ENCODE data around the gene CAST. TPM values are rescaled to one million over a fixed set of nuclear protein-coding genes. Genes with fewer than 3 reads are reported as not detected.

Gene CAST
- total and polyA plus RNA-seq, 8 donors, result 128 to 264 (median 156) TPM

DNA sequence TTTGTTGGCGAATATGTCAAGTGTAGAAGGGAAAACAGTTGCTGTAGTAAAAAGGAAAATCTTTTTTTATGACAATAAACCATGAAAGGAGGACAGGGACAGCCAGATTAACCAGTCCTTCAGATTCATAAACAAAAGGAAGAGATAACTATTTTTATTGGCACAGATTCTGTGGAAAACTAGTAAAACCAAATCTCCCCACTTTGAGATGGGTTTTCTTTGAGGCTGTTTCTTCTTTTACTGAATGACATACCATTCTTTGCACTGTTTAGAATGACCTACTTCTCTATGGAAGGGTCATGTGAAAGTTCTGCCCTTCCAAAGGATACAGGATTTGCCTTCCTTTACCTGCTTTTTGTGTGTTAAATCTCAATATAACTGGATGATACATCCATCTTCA lies 13.7 kb downstream of the CAST start:
- TF ChIP-seq, protein P1, sequence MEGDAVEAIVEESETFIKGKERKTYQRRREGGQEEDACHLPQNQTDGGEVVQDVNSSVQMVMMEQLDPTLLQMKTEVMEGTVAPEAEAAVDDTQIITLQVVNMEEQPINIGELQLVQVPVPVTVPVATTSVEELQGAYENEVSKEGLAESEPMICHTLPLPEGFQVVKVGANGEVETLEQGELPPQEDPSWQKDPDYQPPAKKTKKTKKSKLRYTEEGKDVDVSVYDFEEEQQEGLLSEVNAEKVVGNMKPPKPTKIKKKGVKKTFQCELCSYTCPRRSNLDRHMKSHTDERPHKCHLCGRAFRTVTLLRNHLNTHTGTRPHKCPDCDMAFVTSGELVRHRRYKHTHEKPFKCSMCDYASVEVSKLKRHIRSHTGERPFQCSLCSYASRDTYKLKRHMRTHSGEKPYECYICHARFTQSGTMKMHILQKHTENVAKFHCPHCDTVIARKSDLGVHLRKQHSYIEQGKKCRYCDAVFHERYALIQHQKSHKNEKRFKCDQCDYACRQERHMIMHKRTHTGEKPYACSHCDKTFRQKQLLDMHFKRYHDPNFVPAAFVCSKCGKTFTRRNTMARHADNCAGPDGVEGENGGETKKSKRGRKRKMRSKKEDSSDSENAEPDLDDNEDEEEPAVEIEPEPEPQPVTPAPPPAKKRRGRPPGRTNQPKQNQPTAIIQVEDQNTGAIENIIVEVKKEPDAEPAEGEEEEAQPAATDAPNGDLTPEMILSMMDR (IDR thresholded peaks at IDR 0.05), result no peak
- peaks cover 0 to 52% of the 10 kb centered on the region in 2 donors for H3K36me3 ChIP-seq
- H3K9me3 ChIP-seq, result no peaks in the 10 kb centered on the region
- no peak overlapping the region for H3K4me3 ChIP-seq
- H3K27ac ChIP-seq, result no peak overlapping the region
- H3K4me1 ChIP-seq, result peaks cover 0 to 12% of the 10 kb centered on the region in 2 donors
- H3K27me3 ChIP-seq, result no peaks in the 10 kb centered on the region
- intact Hi-C loops (cut with DNase I), result no loop called here
- no peak for DNase-seq
- ATAC-seq, result no peak

- H3K27ac ChIP-seq, result no peak overlapping the region
- H3K27me3 ChIP-seq, result no peaks in the 10 kb centered on the region
- TF ChIP-seq, protein P1 (IDR thresholded peaks at IDR 0.05), result no peak
- no peak overlapping the region for H3K4me3 ChIP-seq
- no peak for DNase-seq
- intact Hi-C loops (cut with DNase I), result no loop called here
- H3K4me1 ChIP-seq, result peaks cover 0 to 13% of the 10 kb centered on the region in 2 donors
- peaks cover 0 to 52% of the 10 kb centered on the region in 2 donors for H3K36me3 ChIP-seq
- no peaks in the 10 kb centered on the region for H3K9me3 ChIP-seq
- no peak for ATAC-seq
Measured at GRCh38 chr5:96677496-96677895, 15.3 kb downstream of the CAST start.

DNA sequence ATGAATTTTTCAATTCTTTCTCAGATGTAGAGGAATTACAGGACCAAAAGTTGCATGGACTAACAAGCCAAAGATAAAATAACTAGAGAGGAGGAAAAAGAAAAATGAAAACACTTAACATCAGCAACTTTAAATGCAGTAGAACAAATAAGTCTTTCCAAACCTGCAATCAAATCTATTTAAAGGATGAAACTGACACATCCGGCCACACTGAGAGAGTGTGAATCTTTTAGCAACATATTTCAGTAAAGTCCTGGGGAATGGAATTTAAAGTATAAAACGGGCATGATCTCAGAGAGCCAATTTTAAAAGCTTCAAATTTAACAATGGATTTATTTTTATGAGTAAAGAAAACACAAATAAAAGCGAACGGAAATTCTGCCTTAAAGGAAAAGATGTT lies 17.1 kb downstream of the CAST start:
- no peak for DNase-seq

GRCh38 chr5:96680759-96681470 lies 18.7 kb downstream of the CAST start:
- H3K27me3 ChIP-seq, result no peaks in the 10 kb centered on the region
- peaks cover 0 to 51% of the 10 kb centered on the region in 2 donors for H3K36me3 ChIP-seq
- no peak overlapping the region for H3K27ac ChIP-seq
- intact Hi-C loops (cut with DNase I), result loop anchor here in 1 of 2 donors (10.0 kb wide), 1 partner anchor 66 kb away; no protein-coding TSS in a partner anchor
- TF ChIP-seq, protein P1 (IDR thresholded peaks at IDR 0.05), result no peak
- H3K9me3 ChIP-seq, result no peaks in the 10 kb centered on the region
- peaks cover 0 to 14% of the 10 kb centered on the region in 2 donors for H3K4me1 ChIP-seq
- H3K4me3 ChIP-seq, result no peak overlapping the region
- ATAC-seq (no peak), DNase-seq (no peak)

More for the DNA sequence above, 17.1 kb downstream of the CAST start:
- no peak for ATAC-seq
- Histone ChIP-seq H3K4me1 (peaks cover 0 to 18% of the 10 kb centered on the region in 2 donors), H3K27me3 (no peaks in the 10 kb centered on the region), H3K27ac (no peak overlapping the region), H3K9me3 (no peaks in the 10 kb centered on the region), H3K4me3 (no peak overlapping the region), H3K36me3 (peaks cover 0 to 52% of the 10 kb centered on the region in 2 donors)
- intact Hi-C loops (cut with DNase I), result no loop called here
- TF ChIP-seq, protein P1 (IDR thresholded peaks at IDR 0.05), result no peak

GRCh38 chr5:96683392-96683791 lies 21.2 kb downstream of the CAST start:
- Histone ChIP-seq H3K9me3 (no peaks in the 10 kb centered on the region), H3K36me3 (peaks cover 0 to 26% of the 10 kb centered on the region in 2 donors), H3K4me1 (peaks cover 6 to 17% of the 10 kb centered on the region in 2 donors), H3K27me3 (no peaks in the 10 kb centered on the region), H3K4me3 (no peak overlapping the region), H3K27ac (no peak overlapping the region)
- TF ChIP-seq, protein P1 (IDR thresholded peaks at IDR 0.05), result no peak
- ATAC-seq (no peak), DNase-seq (no peak)
- intact Hi-C loops (cut with DNase I), result loop anchor here in 1 of 2 donors (10.0 kb wide), 1 partner anchor 69 kb away; no protein-coding TSS in a partner anchor
